ENCODE results near the gene GAS2.

The GAS2 gene

DNA sequence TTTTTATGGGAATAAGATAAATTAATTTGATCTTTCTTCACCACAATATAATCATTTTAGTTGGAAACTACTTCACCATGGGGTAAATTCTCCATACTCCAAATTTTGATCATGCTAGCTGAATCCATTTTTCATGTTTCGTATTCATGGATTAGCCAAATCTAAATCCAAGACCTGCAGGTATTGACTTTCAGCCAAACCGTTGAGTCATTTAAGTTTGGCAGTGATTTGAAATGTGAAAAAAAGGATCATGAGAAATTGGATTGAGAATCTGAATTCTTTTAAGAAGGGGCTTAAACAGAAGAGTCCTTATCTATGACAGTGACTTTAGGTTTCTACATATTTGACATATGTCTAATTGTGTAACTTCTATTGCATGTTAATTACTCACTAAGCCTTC, 5.3 kb downstream of the GAS2 start:
- no peak for DNase-seq (ENCODE audit: low read depth, low spot score)
- WGBS (ENCODE audit: insufficient coverage, insufficient read length): no CpG with 5 or more reads among the region's 2 CpGs
- Histone ChIP-seq H3K27ac (ENCODE audit: low read length) (no peak overlapping the region), H3K36me3 (ENCODE audit: control insufficient read depth, insufficient read depth, low read length) (no peaks in the 10 kb centered on the region), H3K4me1 (ENCODE audit: control insufficient read depth, insufficient read depth, low read length) (no peaks in the 10 kb centered on the region; the same call in 1 of the 2 replicates), H3K27me3 (ENCODE audit: control insufficient read depth, insufficient read depth, low read length) (no peaks in the 10 kb centered on the region), H3K9me3 (ENCODE audit: control insufficient read depth, insufficient read depth, low read length) (no peaks in the 10 kb centered on the region), H3K4me3 (ENCODE audit: low read length) (no peak overlapping the region)

DNA sequence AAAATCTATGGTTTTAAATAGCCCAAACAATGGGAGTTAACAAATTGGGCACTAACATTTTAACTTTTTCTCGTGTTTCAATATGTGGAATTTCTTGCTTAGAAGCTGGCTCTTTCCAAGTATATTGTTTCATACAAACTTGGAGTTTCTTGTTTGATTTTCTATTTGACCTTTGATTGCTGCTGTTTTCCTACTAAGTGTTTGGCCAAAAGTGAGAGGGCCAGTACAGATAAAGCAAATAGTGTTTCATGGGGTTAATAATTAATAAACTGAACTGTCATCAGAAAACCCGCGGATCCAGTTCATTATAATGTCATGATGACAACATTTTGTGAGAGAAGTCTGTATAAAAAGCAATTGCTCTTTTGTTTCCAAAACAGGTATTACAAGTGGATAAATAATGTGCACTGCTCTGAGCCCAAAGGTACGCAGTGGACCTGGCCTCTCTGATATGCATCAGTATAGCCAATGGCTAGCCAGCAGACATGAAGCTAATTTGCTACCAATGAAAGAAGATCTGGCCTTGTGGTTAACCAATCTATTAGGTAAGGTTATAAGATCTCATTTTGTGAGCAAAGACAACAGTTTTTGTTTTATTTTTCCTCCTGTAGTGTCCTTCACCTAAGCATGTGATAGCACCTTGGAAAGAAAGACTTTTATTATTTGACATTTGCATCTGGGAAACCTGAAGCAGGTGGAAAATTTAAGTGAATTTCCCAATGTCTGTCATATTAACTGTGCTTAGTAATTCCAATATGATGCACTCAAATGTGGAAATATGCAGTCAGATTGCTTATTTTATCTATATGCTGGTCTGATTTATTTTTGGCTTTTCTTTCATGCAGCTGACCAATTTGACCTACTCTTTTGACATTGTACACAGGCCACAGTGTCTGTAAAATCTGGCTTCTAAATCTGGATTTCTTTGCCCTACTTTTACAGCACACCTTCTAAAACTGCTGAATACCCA, 8.3 kb downstream of the GAS2 start:
- Histone ChIP-seq H3K9me3 (ENCODE audit: control insufficient read depth, insufficient read depth, low read length) (no peaks in the 10 kb centered on the region), H3K4me3 (ENCODE audit: low read length) (no peak overlapping the region), H3K4me1 (ENCODE audit: control insufficient read depth, insufficient read depth, low read length) (no peaks in the 10 kb centered on the region), H3K27ac (ENCODE audit: low read length) (no peak overlapping the region), H3K36me3 (ENCODE audit: control insufficient read depth, insufficient read depth, low read length) (no peaks in the 10 kb centered on the region), H3K27me3 (ENCODE audit: control insufficient read depth, insufficient read depth, low read length) (no peaks in the 10 kb centered on the region)
- DNase-seq (ENCODE audit: low read depth, low spot score): no peak
- WGBS (ENCODE audit: insufficient coverage, insufficient read length): no CpG with 5 or more reads among the region's 4 CpGs

DNA sequence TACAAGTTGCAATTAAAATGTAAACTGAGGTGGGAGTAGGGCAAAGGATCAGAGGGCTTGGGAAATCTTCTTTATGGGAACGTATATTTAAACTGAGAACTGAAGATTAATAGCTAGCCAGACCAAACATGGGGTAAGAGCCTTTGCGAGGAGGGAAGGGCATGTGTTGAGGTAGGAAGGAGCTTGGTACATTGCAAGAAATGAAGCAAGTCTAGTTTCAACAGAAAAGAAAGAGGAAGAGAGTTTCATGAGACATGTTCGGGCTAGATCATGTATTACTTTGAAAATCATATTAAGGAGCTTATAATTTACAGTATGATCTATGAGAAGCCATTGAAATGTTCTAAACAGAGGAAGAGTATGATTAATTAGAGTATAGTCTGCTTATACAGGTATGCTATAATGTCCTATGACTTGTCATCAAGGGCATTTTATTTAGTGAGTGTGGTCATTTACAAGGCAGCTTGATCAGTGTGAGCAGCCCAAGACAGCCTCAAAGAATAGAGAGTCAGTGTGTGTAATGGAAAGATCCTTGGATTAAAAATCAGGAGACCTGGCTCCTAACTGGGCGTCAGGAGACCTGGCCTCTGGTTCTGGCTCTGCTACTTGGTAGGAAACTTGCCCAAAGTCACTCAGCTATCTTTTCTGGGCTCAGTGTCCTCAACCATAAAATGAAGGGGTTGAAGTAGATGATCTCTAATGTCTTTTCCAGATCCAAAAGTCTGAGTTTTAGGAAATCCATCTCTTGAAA, 10.9 kb downstream of the GAS2 start:
- no peak for DNase-seq (ENCODE audit: low read depth, low spot score)
- Histone ChIP-seq H3K27me3 (ENCODE audit: control insufficient read depth, insufficient read depth, low read length) (no peaks in the 10 kb centered on the region), H3K9me3 (ENCODE audit: control insufficient read depth, insufficient read depth, low read length) (no peaks in the 10 kb centered on the region), H3K36me3 (ENCODE audit: control insufficient read depth, insufficient read depth, low read length) (no peaks in the 10 kb centered on the region), H3K4me1 (ENCODE audit: control insufficient read depth, insufficient read depth, low read length) (no peaks in the 10 kb centered on the region), H3K4me3 (ENCODE audit: low read length) (no peak overlapping the region), H3K27ac (ENCODE audit: low read length) (no peak overlapping the region)
- no CpG with 5 or more reads among the region's 4 CpGs for WGBS (ENCODE audit: insufficient coverage, insufficient read length)

DNA sequence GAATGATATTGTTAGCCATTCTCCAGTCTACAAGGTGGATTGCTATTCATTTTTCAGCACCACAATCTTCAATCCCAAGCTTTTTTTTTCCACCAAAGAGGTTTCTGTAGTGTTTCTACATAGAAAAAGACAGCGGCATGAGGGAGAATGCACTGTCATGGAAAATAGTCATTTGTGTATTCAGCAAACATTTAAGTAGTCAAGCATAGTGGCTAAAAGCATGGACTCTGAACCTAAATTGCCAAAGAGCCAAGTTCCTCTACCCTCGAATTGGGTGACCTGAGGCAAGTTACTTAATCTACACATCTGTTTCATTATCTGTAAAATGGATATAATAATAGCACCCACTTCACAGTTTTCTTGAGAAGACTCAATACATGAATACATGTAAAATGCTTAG, 14.2 kb downstream of the GAS2 start:
- Histone ChIP-seq H3K36me3 (ENCODE audit: control insufficient read depth, insufficient read depth, low read length) (no peaks in the 10 kb centered on the region), H3K4me3 (ENCODE audit: low read length) (no peak overlapping the region), H3K27ac (ENCODE audit: low read length) (no peak overlapping the region), H3K9me3 (ENCODE audit: control insufficient read depth, insufficient read depth, low read length) (no peaks in the 10 kb centered on the region), H3K4me1 (ENCODE audit: control insufficient read depth, insufficient read depth, low read length) (no peaks in the 10 kb centered on the region), H3K27me3 (ENCODE audit: control insufficient read depth, insufficient read depth, low read length) (no peaks in the 10 kb centered on the region)
- WGBS (ENCODE audit: insufficient coverage, insufficient read length): no CpG with 5 or more reads among the region's 2 CpGs
- DNase-seq (ENCODE audit: low read depth, low spot score): no peak

DNA sequence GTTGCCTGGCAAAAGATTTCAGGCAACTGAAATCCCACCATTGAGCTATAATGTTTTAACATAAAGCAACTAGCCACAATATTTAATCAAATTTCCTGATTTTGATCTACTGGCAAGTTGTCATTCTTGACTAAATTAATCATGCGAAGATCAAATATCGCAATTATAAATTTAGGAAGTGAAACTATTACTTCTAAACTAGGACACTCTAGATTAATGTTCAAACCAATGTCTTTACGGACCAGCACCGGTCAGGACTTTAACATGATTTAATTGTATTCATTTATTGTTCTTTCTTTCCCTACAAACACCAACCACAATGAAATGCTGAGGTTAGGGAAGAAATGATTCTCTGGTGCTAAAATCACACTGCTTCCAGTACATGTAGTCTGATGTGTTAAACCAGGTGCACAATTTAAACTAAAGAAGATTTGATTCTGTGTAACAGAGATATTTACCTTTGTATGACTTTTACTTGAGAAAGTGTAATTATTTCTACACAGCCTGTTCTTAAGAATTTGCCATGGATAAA, 14.9 kb downstream of the GAS2 start:
- no peak for DNase-seq (ENCODE audit: low read depth, low spot score)
- WGBS (ENCODE audit: insufficient coverage, insufficient read length): no CpG with 5 or more reads among the region's 4 CpGs
- no peaks in the 10 kb centered on the region for H3K36me3 ChIP-seq (ENCODE audit: control insufficient read depth, insufficient read depth, low read length)

DNA sequence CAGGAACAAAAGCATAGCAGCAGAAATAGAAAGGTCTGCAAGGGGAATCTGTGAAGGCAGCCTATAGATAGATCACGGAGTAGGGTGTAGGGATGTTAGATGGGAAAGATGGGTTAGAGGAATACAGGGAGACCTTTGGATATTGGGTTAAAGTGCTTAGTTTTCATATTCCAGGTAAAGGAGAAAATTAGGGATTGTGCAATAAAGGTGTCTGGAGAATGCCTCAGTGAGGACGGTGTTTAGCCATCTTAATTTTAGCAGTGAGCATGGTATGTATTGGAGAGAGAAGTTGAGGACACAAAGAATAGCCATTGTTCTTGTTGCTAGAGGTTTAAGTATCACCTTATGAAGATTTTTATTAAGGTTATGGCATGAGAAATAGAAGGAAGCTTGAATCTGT, 17.7 kb downstream of the GAS2 start:
- Histone ChIP-seq H3K36me3 (ENCODE audit: control insufficient read depth, insufficient read depth, low read length) (no peaks in the 10 kb centered on the region), H3K9me3 (ENCODE audit: control insufficient read depth, insufficient read depth, low read length) (no peaks in the 10 kb centered on the region), H3K27me3 (ENCODE audit: control insufficient read depth, insufficient read depth, low read length) (no peaks in the 10 kb centered on the region), H3K4me3 (ENCODE audit: low read length) (no peak overlapping the region), H3K4me1 (ENCODE audit: control insufficient read depth, insufficient read depth, low read length) (no peaks in the 10 kb centered on the region), H3K27ac (ENCODE audit: low read length) (no peak overlapping the region)
- no peak for DNase-seq (ENCODE audit: low read depth, low spot score)
- no CpG with 5 or more reads among the region's 2 CpGs for WGBS (ENCODE audit: insufficient coverage, insufficient read length)

More for the DNA sequence above, 14.9 kb downstream of the GAS2 start:
- H3K27ac ChIP-seq (ENCODE audit: low read length): no peak overlapping the region
- no peaks in the 10 kb centered on the region for H3K27me3 ChIP-seq (ENCODE audit: control insufficient read depth, insufficient read depth, low read length)
- H3K9me3 ChIP-seq (ENCODE audit: control insufficient read depth, insufficient read depth, low read length): no peaks in the 10 kb centered on the region
- H3K4me1 ChIP-seq (ENCODE audit: control insufficient read depth, insufficient read depth, low read length): no peaks in the 10 kb centered on the region
- no peak overlapping the region for H3K4me3 ChIP-seq (ENCODE audit: low read length)

DNA sequence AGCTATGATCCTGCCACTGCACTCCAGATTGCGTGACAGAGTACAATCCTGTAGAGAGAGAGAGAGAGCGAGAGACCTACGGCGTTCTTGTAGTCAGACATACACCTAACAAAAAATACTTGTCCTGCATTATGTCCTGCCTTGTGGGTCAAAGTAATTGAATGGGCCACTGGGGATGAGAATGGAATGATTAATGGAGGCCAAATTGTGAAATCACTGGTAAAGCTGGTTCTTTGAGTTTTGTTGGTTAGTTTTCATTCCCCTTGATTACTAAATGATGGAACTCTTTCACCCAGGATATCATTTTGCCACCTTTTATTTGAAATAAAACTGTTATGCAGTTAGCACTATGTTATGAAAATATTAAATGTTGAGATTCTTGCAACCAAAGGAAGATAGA, 18.7 kb downstream of the GAS2 start:
- Histone ChIP-seq H3K27me3 (ENCODE audit: control insufficient read depth, insufficient read depth, low read length) (no peaks in the 10 kb centered on the region), H3K9me3 (ENCODE audit: control insufficient read depth, insufficient read depth, low read length) (no peaks in the 10 kb centered on the region), H3K27ac (ENCODE audit: low read length) (no peak overlapping the region), H3K36me3 (ENCODE audit: control insufficient read depth, insufficient read depth, low read length) (no peaks in the 10 kb centered on the region), H3K4me1 (ENCODE audit: control insufficient read depth, insufficient read depth, low read length) (no peaks in the 10 kb centered on the region), H3K4me3 (ENCODE audit: low read length) (no peak overlapping the region)
- no CpG with 5 or more reads among the region's 4 CpGs for WGBS (ENCODE audit: insufficient coverage, insufficient read length)
- DNase-seq (ENCODE audit: low read depth, low spot score): no peak

DNA sequence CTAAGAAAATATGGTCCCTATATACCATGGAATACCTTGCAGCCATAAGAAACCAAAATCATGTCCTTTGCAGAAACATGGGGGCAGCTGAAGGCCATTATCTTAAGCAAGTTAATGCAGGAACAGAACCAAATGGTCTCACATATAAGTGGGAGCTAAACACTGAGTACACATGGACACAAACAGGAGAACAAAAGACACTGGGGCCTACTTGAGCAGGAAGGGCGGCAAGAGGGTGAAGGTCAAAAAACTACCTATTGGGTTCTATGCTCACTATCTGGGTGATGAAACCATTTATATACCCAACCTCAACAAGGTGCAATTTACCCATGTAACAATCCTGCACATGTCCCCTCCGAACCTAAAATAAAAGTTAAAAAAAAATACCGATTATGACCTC, 22.5 kb downstream of the GAS2 start:
- DNase-seq (ENCODE audit: low read depth, low spot score): no peak
- Histone ChIP-seq H3K9me3 (ENCODE audit: control insufficient read depth, insufficient read depth, low read length) (no peaks in the 10 kb centered on the region), H3K36me3 (ENCODE audit: control insufficient read depth, insufficient read depth, low read length) (no peaks in the 10 kb centered on the region), H3K27me3 (ENCODE audit: control insufficient read depth, insufficient read depth, low read length) (no peaks in the 10 kb centered on the region), H3K4me3 (ENCODE audit: low read length) (no peak overlapping the region), H3K4me1 (ENCODE audit: control insufficient read depth, insufficient read depth, low read length) (no peaks in the 10 kb centered on the region), H3K27ac (ENCODE audit: low read length) (no peak overlapping the region)
- WGBS (ENCODE audit: insufficient coverage, insufficient read length): no CpG with 5 or more reads among the region's 3 CpGs

DNA sequence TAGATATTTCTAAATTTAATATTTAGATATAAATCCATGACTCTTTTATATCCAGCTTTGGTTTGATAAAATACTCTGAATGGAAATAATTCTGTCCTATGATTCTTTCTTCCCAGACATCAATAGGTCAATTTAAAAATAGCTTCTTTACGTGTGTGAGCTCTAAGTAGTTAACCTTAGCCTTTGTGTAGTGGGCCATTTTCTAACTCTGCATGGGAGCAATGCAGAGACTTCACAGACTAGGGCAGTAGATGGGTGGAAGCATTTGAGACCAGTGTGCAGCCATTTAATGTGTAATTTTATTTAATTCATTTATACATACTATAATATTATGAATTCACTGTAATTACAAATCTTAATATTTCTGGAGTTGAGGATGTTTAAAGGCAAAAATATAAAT, 23.8 kb downstream of the GAS2 start:
- no peaks in the 10 kb centered on the region for H3K4me1 ChIP-seq (ENCODE audit: control insufficient read depth, insufficient read depth, low read length)
- no CpG with 5 or more reads among the region's 1 CpG for WGBS (ENCODE audit: insufficient coverage, insufficient read length)
- H3K27me3 ChIP-seq (ENCODE audit: control insufficient read depth, insufficient read depth, low read length): no peaks in the 10 kb centered on the region
- H3K9me3 ChIP-seq (ENCODE audit: control insufficient read depth, insufficient read depth, low read length): no peaks in the 10 kb centered on the region
- no peak overlapping the region for H3K4me3 ChIP-seq (ENCODE audit: low read length)
- H3K36me3 ChIP-seq (ENCODE audit: control insufficient read depth, insufficient read depth, low read length): no peaks in the 10 kb centered on the region
- no peak overlapping the region for H3K27ac ChIP-seq (ENCODE audit: low read length)
- no peak for DNase-seq (ENCODE audit: low read depth, low spot score)

DNA sequence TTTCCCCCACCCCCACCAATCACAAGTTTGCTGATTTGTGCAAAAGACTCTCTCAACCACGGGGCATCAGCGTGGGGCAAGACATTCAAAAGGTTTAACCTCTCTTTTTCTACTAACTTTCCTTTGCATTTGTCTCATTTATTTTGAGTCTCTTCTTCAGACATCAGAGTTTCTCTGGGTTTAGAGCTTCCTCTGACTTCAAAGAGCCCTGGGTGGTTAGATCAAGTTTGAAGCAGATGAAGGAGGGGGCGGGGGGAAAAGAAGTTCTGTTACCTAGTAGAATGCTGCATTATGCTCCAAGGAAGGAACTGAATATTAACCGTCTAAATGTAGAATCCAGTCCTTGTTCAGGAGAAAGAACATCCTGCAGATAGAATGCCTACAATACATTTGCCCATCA, 24.5 kb downstream of the GAS2 start:
- WGBS (ENCODE audit: insufficient coverage, insufficient read length): no CpG with 5 or more reads among the region's 4 CpGs
- H3K36me3 ChIP-seq (ENCODE audit: control insufficient read depth, insufficient read depth, low read length): no peaks in the 10 kb centered on the region
- no peak for DNase-seq (ENCODE audit: low read depth, low spot score)
- no peak overlapping the region for H3K4me3 ChIP-seq (ENCODE audit: low read length)
- no peaks in the 10 kb centered on the region for H3K9me3 ChIP-seq (ENCODE audit: control insufficient read depth, insufficient read depth, low read length)
- H3K27me3 ChIP-seq (ENCODE audit: control insufficient read depth, insufficient read depth, low read length): no peaks in the 10 kb centered on the region
- no peak overlapping the region for H3K27ac ChIP-seq (ENCODE audit: low read length)
- H3K4me1 ChIP-seq (ENCODE audit: control insufficient read depth, insufficient read depth, low read length): no peaks in the 10 kb centered on the region
